Central memory CD4-positive, alpha-beta T cell (primary cell): ENCODE results near the gene MEF2A.
"Not testable (repeated sequence)": the region's sequence is repeated elsewhere in the genome, so short reads cannot be mapped to it uniquely, and the experiment has no call there.

Experiments used
- DNase-seq: peaks from one replicate; pipeline ENCODE4 v3.0.0; 2022
- total RNA-seq, 3 experiments: gene quantifications; one replicate each; lab custom pipeline; 2026; lab: John Stamatoyannopoulos, UW

The MEF2A gene
- 47.6 to 63.5 (median 59.0) reads per million in 3 experiments for total RNA-seq

- peak; percentile 90 for DNase-seq
These were observed at the start of gene MEF2A for GRCh38 chr15:99565299-99566156. Gene MEF2A (plus strand): TSS chr15:99565984. CDS start chr15:99633120, 67,136 bp downstream.

- DNase-seq = no peak
These were observed 47.6 kb upstream of the MEF2A start for GRCh38 chr15:99518191-99518590.

GRCh38 chr15:99519366-99519765 lies 46.4 kb upstream of the MEF2A start:
- not testable (repeated sequence) for DNase-seq

- DNase-seq = no peak
These were observed 43.5 kb upstream of the MEF2A start for GRCh38 chr15:99522288-99522687.

DNA sequence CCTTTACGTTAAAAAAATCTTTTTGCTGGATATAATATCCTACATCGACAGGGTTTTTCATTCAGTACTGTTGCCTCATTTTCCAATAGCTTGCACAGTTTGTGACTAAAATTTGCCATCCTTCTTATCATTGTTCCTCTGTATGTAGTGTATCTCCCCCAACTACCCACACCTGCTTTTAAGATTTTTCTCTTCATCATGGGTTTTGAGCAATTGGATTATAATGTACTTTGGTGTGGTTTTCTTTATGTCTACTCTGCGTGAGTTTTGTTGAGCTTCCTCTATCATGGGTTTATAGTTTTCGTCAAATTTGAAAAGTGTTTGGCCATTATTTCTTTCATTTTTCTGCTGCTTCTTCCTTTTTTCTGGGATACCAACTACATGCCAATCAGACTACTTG lies 39.6 kb upstream of the MEF2A start:
- no peak for DNase-seq

DNA sequence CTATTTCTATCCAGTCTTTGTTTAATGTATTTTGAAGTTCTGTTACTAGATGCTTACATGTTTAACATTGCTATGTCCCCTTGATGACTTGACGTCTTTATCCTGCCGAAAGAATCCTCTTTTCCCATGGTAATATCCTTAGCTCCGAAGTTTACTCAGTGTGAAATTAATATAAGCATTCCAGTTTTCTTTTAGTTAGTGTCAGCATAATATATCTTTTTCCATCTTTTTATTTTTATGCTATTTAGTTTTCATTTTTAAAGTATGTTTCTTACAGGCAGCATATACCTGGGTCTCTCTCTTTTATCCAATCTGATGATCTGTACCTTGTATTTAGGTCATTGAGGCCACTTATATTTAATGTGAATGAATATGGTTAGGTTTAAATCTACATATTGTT lies 39.1 kb upstream of the MEF2A start:
- no peak for DNase-seq

- DNase-seq = no peak
These were observed 29.3 kb upstream of the MEF2A start for GRCh38 chr15:99536422-99537040.

GRCh38 chr15:99537344-99537743 lies 28.4 kb upstream of the MEF2A start:
- no peak for DNase-seq

DNA sequence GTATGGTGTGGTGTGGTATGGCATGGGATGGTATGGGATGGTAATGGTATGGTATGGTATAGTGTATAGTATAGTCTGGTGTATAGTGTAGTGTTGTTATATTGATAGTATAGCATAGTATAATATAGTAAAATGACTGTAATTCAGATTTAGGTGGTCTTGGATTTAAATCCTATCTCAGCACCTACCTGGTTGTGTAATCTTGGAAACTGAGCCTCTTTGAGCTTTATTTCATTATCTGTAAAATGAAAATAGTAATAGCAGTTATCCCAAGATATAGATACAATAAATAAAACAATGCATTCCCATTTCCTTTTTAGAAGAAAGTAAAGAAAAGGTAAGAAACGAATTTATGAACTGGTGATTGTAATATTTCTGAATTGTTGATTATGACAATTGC lies 27.5 kb upstream of the MEF2A start:
- no peak for DNase-seq

- DNase-seq = no peak
These were observed 23.0 kb upstream of the MEF2A start for GRCh38 chr15:99542828-99543227.

DNA sequence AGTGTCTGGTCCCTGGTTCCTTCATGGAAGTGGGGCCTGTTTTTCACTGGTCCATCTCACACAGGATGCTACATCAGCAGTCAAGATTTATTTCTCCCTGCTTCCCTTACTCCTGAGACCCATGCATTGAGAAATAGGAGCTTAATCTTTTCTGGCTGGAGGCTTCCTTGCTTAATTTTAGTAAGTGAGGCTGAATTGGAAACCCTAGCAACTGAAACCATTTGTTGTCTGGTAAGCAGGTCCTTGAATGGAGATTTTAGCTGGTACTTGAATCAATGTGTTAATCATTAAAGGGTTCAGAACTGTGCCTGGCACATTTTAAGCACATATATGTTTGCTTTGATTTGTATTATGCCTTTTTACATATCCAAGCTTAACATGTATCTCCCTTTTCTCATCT lies 20.2 kb upstream of the MEF2A start:
- no peak for DNase-seq

- DNase-seq = no peak
These were observed 19.2 kb upstream of the MEF2A start for GRCh38 chr15:99546441-99547100.

- no peak for DNase-seq
These were observed 18.3 kb upstream of the MEF2A start for GRCh38 chr15:99547517-99547916.

DNA sequence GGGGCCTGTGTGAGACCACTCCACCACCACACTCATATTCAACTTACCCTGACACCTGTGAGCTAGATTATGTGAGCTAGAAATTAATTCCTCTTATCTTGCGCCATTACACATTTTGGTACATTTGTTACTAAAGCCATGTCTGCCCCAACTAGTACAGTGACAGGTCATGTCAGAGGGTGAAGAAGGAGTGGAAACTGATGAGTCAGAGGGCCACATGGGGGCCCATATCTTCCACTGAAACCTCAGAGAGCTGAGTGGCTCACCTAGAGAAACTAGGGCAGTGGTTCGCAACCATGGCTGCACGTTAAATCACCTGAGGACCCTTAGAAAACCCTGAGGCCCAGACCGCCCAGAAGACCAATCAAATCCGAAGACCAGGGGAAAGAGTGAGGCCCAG lies 15.7 kb upstream of the MEF2A start:
- no peak for DNase-seq

DNA sequence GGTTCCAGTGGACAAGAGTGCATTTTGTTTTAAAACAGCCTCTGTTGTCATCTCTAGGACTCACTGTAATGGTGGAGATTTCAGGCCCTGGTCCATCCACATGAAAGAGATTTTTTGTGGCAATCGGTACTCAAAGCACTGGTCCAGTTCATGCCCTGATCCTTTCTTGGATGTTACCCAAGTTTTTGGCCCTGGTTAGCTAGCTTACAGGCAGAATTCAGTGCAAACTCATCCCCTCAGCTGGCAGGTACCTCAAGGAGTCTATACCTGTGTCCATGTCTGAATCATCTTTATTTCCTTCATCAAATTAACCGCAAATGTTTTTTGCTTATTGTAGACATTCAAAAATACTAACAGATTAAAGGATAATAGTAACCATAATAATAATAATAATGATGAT lies 13.7 kb upstream of the MEF2A start:
- DNase-seq = no peak

DNA sequence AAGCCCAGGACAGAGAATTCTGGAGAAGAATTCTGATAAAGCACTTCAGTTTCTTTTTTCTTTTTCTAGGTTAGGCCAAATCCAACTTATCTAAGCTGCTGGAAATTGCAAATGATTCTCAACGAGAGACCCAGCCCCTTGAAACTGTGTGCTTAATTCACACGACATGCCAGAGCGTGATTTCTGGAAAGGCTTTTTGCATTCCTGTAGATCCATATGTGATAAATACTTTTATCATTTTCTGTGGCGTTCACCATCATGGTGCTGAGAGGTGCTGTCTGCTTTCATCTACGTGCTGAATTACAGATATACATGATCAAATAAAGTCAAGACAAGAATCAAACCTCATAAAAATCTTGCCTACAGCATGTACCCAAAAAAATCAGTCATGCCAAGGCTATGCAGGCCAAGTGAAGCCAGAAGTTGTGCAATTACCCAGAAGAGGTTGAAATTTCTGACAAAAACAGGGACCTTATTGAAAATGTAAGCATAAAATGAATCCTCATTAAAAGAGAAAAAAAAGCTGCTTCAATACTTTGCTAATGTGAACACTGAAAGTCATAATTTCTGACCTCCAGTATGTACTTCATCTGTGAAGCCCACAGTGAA lies 10.8 kb upstream of the MEF2A start:
- DNase-seq = no peak

- no peak for DNase-seq
These were observed 9.8 kb upstream of the MEF2A start for GRCh38 chr15:99556011-99556410.

- no peak for DNase-seq
These were observed 9.2 kb upstream of the MEF2A start for GRCh38 chr15:99556578-99556977.

- DNase-seq = no peak
These were observed 7.7 kb upstream of the MEF2A start for GRCh38 chr15:99558084-99558483.

- no peak for DNase-seq
These were observed 7.2 kb upstream of the MEF2A start for GRCh38 chr15:99558571-99558970.

GRCh38 chr15:99561476-99562230 lies 4.1 kb upstream of the MEF2A start:
- DNase-seq = no peak

- DNase-seq = no peak
These were observed 3.5 kb upstream of the MEF2A start for GRCh38 chr15:99562238-99562637.
